BE2C (cell line): ENCODE data around the gene DOCK6.
"Not testable (repeated sequence)": the region's sequence is repeated elsewhere in the genome, so short reads cannot be mapped to it uniquely, and the experiment has no call there.

Experiments used
- DNase-seq: peaks from one replicate; pipeline ENCODE4 v3.0.0-alpha.2; 2020
- H3K27me3 ChIP-seq: fragments of 250-450 bp; sonication (Bioruptor Pico); 2 replicates; pipeline ENCODE4 v1.5.1; 2020; ENCODE audit warnings: mild to moderate bottlenecking
- H3K36me3 ChIP-seq: fragments of 250-450 bp; sonication (Bioruptor Pico); 2 replicates; pipeline ENCODE4 v1.5.1; 2020; ENCODE audit warnings: mild to moderate bottlenecking
- H3K4me1 ChIP-seq: fragments of 250-450 bp; sonication (Bioruptor Pico); 2 replicates; pipeline ENCODE4 v1.5.1; 2020
- H3K4me3 ChIP-seq: 2 replicates; pipeline ENCODE4 v1.5.1; 2011; ENCODE audit warnings: low read depth, low read length
- H3K9me3 ChIP-seq: fragments of 250-450 bp; sonication (Bioruptor Pico); 2 replicates; pipeline ENCODE4 v1.5.1; 2020
- CTCF ChIP-seq: IDR thresholded peaks from 2 replicates; pipeline ENCODE4 v1.5.1; 2012; ENCODE audit warnings: mild to moderate bottlenecking, low read depth, low read length

DOCK6 gene

DNA sequence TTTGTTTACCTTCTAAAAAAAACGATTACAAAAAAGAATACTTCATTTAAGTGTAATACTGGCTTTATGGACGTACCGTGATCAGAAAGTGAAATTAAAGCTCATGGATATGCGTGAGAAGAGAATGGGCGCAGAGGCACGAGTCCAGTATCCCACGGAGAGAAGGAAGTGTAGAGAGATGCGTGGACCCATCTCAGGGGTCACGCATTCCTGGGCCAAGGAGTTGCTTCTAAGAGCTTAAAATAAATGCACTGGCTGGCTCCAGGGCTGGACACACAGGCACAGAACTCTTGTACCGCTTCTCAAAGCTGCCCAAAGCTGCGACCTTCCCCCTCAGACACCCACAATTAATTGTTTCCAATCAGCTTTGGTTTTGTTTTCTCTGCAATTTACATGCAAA is 98.0 kb downstream of the DOCK6 start:
- Histone ChIP-seq H3K36me3 (no peaks in the 10 kb centered on the region), H3K9me3 (no peaks in the 10 kb centered on the region), H3K4me3 (no peak overlapping the region), H3K4me1 (no peaks in the 10 kb centered on the region), H3K27me3 (no peaks in the 10 kb centered on the region)
- TF ChIP-seq CTCF = no peak
- no peak for DNase-seq

GRCh38 chr19:11160440-11160768 is 101.9 kb downstream of the DOCK6 start:
- H3K27me3 ChIP-seq, H3K4me3 ChIP-seq, H3K36me3 ChIP-seq, H3K9me3 ChIP-seq, DNase-seq, H3K4me1 ChIP-seq: not testable (repeated sequence)

GRCh38 chr19:11159598-11160439 is 102.5 kb downstream of the DOCK6 start:
- H3K4me1 ChIP-seq = no peaks in the 10 kb centered on the region
- H3K27me3 ChIP-seq = no peaks in the 10 kb centered on the region
- H3K36me3 ChIP-seq = no peaks in the 10 kb centered on the region
- no peak overlapping the region; the same call in 1 of the 2 replicates for H3K4me3 ChIP-seq
- no peak for DNase-seq
- no peaks in the 10 kb centered on the region for H3K9me3 ChIP-seq
- TF ChIP-seq CTCF = no peak; the same call in 1 of the 2 replicates

DNA sequence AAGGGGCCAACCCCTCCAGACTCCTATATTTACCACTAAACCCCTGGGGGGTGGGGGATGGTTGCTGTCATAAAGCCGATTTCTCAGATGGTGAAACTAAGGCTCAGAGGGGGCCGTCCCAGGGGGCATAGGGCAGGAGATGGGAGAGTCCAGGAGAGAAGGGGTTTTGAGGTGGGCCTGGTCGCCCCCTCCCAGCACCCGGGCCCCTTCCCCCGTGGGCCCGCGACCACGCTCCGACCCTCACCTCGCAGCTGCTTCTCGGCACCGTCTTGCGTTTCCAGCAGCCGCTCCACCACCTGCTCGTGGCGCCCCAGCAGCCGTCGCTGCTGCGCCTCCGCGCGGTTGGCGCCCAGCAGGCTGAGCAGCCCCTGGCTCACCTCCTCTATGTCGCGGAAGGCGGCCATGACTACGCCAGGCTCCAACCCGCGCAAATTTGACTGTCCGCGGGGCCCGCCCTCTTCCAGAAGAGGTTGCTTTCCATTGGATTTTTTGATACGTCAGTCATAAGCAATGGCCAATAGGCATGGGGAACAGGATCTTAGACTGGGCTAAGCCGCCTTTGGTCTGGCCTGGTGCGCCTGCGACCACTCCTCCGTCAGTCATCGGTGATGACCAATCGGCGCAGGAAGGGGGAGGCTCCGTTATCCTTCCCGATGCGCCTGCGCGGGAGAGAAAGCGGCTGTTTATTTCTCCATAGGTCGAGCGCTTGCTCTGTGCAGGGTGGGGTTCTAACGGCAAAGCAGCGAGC is 106.8 kb downstream of the DOCK6 start, which contains the start of gene SPC24:
Gene SPC24, minus strand, starts transcription at position 410 of the 748 bp plus-strand sequence. Its CDS starts 6 bp downstream, at position 404.
- H3K4me1 ChIP-seq = peaks cover 4% of the 10 kb centered on the region; the same call in 1 of the 2 replicates
- H3K9me3 ChIP-seq = no peaks in the 10 kb centered on the region
- H3K4me3 ChIP-seq = peak within 1 kb of the TSS; percentile 98
- no peaks in the 10 kb centered on the region for H3K27me3 ChIP-seq
- peak; percentile 98 for DNase-seq
- peaks cover 14% of the 10 kb centered on the region for H3K36me3 ChIP-seq
- no peak for TF ChIP-seq CTCF

GRCh38 chr19:11154683-11155047 is 107.7 kb downstream of the DOCK6 start:
- H3K9me3 ChIP-seq = no peaks in the 10 kb centered on the region
- H3K4me3 ChIP-seq = peak overlapping the region; percentile 98
- peaks cover 20% of the 10 kb centered on the region for H3K36me3 ChIP-seq
- H3K4me1 ChIP-seq = peaks cover 4% of the 10 kb centered on the region; the same call in 1 of the 2 replicates
- no peak for DNase-seq
- TF ChIP-seq CTCF = no peak
- no peaks in the 10 kb centered on the region for H3K27me3 ChIP-seq

- Histone ChIP-seq H3K4me1 (peaks cover 4% of the 10 kb centered on the region; the same call in 1 of the 2 replicates), H3K4me3 (no peak overlapping the region), H3K36me3 (peaks cover 42% of the 10 kb centered on the region), H3K27me3 (no peaks in the 10 kb centered on the region), H3K9me3 (no peaks in the 10 kb centered on the region)
- no peak for DNase-seq
- TF ChIP-seq CTCF = no peak
These were observed 109.8 kb downstream of the DOCK6 start for GRCh38 chr19:11152318-11153062.
